ENCODE results near the gene SRBD1.

SRBD1 gene, protein sequence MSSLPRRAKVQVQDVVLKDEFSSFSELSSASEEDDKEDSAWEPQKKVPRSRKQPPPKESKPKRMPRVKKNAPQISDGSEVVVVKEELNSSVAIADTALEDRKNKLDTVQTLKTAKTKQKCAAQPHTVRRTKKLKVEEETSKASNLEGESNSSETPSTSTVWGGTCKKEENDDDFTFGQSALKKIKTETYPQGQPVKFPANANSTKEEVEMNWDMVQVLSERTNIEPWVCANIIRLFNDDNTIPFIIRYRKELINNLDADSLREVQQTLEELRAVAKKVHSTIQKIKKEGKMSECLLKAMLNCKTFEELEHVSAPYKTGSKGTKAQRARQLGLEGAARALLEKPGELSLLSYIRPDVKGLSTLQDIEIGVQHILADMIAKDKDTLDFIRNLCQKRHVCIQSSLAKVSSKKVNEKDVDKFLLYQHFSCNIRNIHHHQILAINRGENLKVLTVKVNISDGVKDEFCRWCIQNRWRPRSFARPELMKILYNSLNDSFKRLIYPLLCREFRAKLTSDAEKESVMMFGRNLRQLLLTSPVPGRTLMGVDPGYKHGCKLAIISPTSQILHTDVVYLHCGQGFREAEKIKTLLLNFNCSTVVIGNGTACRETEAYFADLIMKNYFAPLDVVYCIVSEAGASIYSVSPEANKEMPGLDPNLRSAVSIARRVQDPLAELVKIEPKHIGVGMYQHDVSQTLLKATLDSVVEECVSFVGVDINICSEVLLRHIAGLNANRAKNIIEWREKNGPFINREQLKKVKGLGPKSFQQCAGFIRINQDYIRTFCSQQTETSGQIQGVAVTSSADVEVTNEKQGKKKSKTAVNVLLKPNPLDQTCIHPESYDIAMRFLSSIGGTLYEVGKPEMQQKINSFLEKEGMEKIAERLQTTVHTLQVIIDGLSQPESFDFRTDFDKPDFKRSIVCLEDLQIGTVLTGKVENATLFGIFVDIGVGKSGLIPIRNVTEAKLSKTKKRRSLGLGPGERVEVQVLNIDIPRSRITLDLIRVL

DNA sequence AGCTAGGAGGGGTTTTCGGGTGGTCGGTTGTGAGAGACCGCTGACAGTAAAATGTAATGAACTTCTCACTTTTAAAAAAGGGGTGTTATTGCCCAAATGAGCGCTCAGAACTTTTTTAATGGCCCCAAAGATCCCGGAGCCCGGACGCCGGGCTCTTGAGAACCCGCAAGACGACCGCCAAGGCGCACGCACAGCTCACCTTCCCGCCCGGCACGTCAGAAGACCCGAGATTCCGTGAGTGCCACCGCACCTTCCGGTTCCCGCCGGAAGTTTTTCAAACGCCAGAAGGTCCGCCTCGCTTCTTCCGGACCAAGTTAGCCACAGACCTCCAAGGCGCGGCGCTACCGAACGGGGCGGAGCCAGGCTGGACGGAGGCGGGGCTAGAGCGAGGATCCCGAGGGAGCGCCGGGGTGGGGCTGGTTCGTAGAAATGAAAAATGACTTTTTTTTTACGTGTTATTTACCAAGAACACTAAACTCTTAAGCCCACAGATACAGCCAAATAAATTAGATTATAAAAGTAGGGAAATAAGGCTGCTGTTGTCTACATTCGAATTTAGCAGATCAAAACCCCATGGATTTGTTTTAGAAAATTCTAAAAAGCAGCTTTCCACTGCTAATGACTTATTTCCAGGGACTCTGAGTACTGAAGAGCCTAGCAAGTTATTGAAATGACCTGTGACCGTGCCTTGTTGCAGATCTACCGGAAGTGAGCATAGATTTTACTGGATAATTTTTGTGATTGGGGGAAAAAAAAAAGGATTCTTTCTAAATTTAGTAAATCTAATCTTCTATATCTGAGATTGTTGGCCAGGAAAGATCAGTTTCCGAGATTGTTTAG, at the start of gene SRBD1:
SRBD1 (minus strand) TSS at position 248 of the 840 bp plus-strand sequence. CDS start 5,826 bp downstream, outside the sequence.
- DNase-seq, result peak; percentile 94

DNA sequence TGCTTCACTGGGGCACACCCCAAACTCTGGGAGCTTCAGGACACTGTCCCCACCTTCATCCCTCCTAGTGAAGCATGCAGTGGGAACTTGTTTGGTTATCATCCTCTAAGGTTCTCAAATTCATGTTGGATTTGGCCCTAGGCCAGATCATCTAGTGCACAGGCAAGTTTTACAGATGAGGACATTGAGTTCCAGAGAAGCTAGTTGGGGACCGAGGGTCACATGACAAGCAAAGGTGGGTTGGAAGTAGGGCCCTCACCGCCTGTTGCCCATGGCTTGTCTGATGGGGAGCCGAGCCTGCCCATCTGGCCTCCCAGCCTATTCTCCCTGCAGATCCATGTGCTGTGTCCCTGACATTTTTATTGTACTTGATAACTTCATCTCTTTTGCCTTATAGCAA, 43.2 kb upstream of the SRBD1 start:
- no peak for DNase-seq

DNA sequence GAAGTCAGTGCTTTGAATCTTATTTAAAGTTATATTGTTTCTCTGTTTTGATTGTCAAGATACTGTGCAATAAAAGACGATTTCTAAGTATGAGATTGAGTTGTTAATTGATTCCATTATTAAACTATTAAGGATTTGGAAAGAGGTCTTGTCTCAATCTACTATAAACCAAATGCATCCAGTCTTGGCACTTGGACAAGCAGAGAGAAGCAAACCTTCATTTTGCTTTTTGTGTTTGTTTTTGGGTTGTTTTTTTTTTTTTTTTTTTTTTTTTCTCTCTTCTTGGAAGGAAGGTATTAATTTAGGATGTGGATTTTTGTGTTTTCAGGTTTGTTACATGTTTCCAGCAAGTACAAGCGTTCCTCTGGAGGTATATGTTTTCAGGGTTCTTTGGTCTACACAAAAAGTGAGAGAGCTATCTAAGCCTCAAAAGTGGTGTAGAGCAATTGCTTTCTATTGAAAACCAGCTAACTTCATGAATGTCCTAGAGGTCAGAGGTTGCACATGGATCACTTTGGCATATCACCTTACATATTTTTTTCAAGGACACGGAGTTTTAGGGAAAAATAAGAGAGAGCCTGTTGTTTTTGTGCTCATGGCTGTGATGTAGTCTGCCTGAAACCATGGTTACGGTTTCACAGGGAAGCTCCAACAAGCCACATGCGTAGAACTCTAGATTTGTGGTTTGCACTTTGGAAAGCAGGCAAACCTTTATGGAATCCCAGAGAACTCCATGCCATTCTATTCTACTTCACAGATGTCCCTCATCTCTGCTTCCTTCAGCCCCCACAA, 42.3 kb upstream of the SRBD1 start:
- DNase-seq, result no peak

DNA sequence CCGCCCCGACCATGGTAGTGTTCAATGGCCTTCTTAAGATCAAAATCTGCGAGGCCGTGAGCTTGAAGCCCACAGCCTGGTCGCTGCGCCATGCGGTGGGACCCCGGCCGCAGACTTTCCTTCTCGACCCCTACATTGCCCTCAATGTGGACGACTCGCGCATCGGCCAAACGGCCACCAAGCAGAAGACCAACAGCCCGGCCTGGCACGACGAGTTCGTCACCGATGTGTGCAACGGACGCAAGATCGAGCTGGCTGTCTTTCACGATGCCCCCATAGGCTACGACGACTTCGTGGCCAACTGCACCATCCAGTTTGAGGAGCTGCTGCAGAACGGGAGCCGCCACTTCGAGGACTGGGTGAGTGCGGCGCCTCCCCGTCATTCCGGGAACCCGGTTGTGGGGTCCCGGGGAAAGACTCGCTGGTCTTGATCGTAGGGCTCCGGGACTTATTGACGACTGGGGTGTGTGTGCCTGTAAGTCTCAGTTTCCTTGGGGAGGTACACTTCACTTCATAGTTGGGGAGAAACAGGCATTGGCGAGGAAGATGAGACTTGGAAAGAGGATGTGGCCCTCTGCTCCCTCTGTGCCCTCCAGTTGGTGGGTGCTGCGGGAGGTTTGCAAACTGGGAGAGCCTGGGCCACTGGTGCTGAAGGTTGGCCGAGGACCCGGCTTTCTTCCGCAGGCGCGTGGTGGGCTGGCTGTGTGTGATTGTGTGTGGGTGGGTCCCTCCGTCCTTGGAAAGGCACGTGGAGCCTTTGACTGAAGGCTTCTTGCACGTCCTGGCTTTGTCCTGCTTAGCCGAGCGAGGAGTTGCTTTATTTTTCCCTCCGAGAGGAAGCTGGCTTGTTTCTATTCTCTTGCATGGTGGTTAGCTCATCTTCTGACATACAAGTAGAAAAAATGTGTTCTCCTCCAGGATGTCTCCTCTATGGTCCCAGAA, 41.3 kb upstream of the SRBD1 start:
- no peak for DNase-seq

DNA sequence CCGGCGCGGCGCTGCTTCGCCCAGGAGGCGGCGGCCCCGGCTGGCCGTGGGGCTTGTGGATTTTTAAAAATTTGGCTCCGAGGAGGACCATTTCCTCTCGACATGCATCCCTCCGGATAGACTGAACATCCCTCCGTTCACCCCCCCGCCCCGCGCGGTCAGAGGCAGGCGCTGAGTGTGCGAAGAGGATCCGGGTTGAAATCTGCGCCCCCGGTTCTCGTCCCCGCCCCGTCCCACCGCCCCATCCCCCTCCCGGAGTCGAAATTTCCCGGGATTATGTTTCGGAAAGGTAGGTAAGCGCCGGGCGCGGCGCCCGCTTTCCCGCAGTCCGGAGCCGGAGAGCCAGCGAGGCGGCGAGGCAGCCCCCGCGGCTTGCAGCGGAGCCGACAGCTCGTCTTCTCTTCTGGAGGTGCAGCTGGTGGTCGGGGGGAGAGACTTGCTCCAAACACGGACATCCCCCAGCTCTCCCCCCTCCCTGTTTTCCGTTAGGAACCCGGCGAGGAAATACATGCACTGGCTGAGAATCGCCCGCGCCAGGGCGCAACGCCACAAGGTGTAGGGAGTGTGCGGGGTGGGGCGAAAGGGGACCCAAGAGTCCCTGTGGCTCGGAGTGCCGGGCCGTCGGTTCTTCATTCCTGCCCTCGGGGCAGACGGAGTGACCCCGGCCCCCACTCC, 40.5 kb upstream of the SRBD1 start, which contains the start of gene PRKCE:
PRKCE (plus strand) TSS at position 261 of the 675 bp plus-strand sequence.
- no peak for DNase-seq

DNA sequence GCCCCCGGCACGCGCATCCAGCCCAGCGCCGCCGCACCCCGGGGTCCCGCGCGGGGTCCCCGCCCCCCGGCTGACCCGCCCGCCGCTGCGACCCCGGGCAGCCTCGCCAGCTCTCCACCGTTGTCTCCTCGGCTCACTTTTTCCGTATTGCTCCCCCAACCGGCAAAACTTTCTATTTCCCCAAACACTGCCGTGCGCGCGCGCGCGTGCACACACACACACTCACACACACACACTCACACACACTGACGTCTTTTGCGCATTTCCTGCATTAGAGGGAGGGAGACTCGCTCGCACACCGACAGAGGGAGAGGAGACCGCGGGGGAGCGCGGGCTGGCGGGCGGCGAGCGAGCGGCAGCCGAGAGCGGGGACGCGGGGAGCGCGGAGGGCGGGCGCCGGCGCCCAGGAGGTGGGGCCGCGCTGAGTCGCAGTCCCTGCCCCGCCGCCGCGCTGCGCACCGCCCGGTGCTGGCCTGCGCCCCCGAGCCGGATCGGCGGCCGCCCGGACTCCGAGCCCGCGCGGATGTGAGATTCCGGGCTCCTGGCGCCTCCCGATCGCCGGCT, 39.9 kb upstream of the SRBD1 start:
- DNase-seq, result peak; percentile 31

DNA sequence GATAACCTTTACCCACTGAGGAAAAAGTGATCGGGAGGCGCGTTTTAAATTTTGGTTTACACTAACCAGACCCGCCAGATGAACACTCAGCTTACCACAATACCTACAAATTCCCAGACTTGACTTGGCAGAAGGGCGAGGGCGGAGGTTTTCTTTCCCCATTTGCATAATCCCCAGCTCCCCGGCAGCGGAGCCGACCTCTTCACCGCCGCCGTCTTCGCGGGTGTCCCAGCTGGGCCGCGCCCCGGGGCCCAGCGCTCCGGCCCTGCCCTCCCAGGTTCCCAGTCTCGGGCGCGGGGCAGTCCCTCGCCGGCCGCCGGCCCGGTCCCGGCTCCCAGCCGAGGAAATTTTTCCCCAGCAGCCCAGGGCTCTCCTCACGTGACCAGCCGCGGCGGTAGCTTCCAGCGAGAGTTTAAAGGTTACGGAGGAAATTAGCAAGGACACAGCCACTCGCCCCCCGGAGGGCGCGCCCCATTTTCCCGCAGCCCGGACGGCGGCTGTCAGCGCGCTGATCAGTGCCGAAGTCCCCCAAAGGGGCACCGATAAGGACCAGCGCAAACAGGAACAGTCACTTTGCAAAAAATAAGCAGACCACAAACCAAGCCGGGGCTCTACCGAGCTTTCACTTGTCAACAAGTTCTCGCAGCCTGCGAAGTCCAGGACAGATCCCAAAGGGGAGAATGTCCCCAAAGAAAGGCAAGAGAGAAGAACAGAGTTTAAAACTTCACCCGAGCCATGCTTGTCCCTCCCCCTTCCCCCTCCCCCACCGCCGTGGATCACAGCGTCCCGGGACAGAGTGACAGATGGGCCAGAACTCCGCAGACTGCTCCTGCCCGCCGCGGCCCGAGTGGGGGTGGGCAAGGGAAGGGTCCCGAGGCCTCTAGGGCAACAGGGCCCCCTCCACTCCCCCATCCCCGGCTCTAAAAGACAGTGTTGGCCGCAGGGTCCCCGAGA, 39.1 kb upstream of the SRBD1 start:
- no peak for DNase-seq

DNA sequence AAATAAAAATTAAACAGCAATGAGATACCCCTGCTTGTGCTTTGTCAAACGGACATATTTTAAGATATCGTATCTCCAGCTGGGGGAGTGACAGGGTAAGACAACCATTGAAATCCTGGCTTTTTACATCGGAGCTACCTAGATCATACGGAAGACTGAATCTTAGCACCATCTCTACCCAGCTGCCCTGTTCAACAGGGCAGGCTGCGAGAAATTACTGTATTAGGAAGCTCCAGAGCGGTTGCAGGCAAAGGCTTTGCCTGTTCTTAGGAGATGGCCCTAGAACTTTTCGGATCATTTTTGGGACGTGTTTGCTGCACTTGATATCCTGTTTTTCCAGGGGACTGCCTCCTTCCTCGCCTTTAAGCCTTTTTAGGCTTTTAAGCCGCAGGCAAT, 38.4 kb upstream of the SRBD1 start:
- DNase-seq, result no peak

DNA sequence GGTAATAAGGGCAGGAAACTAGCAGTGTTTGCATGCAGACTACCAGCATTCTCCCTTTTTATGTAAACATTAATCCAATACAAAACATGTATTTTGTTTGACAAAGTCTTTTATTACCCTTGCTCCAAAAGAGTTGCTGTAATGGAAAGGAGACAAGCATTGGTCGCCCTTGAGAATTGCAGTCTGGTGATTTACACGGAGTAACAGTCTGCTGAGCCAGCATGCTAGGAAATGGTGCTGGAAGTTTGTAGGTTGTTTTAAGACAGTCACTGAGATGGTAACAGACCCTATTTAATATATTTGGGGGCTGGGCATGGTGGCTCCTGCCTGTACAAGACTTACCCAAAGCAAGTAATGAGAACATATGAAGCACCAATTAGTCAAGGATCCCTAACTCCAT, 37.6 kb upstream of the SRBD1 start:
- DNase-seq, result no peak

DNA sequence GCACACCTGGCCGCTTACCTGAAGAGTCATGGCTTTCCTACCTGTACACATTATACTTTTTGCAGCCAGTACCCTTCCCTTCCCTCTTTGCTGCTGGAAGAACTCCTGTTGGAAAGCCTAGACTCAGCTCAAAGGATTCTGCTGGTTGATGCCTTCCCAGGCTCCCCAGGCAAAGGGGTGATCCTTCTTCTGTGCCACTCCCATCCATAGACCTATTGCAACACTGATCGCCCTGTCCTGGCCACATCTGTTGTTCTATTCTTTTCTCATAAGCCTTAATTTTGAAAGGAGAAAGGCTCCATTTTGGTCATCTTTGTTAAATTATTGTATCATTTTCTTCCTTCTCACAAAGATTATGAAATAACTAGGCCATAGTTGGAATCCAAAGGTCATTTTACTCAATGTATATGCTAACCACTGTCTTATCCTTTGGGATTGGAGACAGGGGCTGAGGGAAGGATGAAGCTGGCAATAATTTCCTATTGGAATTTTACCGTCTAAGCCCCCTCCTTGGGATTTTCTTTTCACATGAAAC, 37.0 kb upstream of the SRBD1 start:
- DNase-seq, result no peak

DNA sequence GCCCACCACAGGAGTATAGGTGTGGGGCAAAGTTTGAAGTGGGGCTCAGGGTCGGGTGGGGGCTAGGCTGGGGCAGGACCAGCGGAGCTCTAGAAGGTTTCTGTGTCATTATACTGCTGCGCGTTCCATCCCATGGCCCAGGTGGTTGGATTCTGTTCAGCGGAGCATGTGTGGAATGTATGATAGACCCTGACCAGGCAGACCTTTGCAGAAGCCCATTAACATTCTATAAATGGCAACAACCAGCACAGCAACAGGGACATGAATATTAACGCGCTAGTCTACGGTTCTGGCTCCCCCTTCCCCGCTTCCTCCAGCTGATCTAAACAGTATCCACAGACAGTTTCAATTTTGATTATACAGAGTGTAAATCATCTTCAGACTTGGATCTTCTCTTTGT, 36.3 kb upstream of the SRBD1 start:
- no peak for DNase-seq

DNA sequence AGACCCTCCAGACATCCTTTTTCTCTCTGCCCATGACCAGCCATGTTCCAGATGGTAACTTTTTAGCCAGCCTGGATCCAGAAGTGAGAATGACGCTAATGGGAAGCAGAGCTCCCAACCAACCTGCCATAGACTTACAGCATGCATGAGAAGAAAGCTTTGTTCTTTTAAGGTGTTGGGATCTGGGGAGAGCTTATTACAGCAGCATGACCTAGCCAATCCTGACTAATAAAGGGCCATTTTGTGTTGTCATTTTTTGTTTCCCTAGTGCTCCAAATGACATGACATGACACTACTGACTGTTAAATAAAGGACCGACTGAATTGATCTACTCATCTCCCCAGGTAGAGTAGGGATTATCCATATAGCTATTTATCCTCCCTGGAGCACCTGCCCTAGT, 35.2 kb upstream of the SRBD1 start:
- DNase-seq, result no peak

DNA sequence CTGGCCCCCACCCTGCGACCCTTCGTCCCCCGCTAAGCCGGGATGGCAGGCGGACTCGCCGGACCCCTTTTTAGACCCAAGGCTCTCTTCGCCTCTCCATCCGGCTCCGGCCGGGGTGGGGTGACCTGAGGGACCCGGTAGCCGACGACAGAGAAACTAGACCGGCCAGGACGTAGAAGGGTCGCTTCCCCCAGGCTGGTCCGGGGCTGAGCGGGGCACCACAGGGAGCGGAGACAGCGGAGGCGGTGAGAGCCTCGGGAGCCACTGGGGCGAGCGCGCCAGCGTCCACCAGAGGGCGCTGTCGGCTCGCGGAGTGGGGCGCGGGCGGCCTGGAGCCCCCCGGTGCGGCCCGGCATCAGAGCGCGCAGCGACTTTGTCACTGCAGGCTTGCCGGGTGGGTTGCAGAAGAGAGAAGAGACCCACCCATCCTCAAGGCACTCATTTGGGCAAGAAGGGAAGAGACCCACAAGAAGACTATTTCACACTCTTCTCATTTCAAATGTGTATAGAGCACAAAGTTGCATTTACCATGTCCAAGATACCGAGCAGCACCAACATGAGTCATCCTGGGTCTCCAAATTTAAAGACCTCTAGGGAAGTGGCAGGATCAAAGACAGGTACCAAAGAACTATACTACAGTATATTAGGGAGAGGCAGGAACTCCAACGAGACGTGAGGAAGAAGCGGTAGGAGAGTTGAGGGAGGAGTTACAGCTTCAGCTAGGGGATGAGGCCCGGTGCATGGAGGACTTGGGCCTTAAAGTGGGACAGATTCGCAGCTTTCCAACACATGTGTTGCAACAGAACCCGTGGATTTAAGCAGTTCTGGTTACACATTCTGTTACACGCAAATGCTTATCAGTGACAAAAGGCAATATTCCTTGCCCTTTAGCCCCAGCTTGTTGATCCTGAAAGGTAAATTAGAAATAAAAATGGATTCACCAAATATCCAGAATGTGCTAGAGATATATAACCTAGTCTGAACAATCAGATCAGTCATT, 32.8 kb upstream of the SRBD1 start:
- no peak for DNase-seq

DNA sequence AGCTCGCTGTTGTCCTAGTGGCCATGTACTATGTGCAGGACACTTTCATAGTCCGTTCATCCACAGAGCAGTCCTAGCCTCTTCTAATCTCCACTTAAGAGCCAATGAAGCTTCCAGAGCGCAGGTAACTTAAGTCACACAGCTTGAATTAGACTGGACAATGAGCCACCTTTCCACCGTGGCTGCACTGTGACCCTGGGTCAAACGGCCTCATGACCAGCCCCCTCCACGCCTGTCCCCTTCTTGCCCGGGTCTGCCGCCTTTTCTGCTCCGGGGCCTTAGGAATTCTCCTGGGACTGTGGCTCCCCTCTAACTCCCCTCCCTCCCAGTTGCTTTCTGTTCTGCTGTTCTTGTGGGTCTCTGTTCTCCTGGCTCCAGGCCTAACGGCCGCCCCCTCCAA, 32.0 kb upstream of the SRBD1 start:
- DNase-seq, result no peak

DNA sequence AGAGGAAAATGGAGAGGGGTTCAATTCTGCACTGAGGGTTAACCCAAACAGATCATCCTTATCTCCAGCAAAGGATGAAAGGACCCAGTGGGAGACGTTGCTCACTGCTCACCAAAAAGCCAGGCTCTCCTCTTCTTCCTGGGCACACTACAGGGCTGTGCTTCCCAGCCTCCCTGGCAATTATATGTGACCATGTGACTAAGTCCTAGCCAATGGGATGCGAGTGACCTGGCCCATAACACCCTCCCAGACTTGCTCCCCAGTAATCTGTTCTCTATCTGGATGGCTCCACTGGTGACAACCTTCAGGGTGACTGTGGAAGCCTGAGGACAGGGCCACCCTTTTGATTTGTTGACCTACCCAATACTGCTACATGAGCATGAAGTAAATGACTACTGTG, 29.5 kb upstream of the SRBD1 start:
- DNase-seq, result no peak

DNA sequence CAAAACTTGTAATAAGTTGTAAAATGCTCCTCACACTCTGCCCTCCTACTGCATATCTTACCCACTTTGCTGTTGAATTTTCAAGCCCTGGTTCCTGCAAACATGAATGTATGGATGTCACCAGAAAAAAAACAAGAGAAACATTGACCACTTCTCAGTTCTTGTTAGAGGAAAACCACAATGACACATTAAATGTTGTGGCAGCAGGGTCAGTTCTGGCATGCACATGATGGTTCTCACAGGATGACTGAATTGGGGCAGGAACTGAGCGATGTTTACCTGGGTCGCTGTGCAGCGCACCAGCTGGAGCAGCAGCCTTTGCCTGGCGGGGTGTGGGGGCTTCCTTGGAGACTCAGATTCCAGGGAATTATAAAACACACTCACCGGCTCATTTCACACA, 26.4 kb upstream of the SRBD1 start:
- DNase-seq, result no peak

DNA sequence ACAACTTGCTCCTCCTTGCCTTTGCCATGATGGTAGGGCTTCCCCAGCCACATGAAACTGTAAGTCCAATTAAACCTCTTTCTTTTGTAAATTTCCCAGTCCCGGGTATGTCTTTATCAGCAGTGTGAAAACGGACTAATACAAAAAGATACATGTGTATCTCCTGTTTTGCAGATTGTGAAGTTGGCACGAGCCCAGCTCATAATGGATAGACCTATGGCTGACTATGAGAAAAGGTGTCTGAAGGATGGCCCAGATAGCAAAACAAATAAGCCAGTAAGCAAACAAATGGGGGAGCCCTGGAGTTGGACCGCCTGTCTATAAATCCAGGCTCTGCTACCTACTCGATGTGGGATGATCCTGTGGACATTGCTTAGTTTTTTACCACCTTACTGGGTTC, 24.9 kb upstream of the SRBD1 start:
- no peak for DNase-seq
